SH-SY5Y (cell line): ENCODE results near the gene VAV2.

ENCODE experiments used
- GATA2 ChIP-seq: IDR thresholded peaks from 2 replicates; pipeline ENCODE4 v1.6.1; 2011; ENCODE audit warnings: mild to moderate bottlenecking, low read depth, low read length
- GATA3 ChIP-seq: IDR thresholded peaks from 2 replicates; pipeline ENCODE4 v1.6.1; 2011; ENCODE audit warnings: low read depth, mild to moderate bottlenecking, low read length, moderate library complexity

VAV2 gene

GRCh38 chr9:133986774-133987445, 5.2 kb downstream of the VAV2 start:
- TF ChIP-seq GATA2 (no peak), GATA3 (no peak)

- no peak for TF ChIP-seq GATA3
- TF ChIP-seq GATA2, result no peak
Measured at GRCh38 chr9:133986061-133986460, 6.1 kb downstream of the VAV2 start.

- TF ChIP-seq GATA3 (no peak), GATA2 (no peak)
Measured at GRCh38 chr9:133982971-133983720, 9.0 kb downstream of the VAV2 start.

GRCh38 chr9:133981958-133982681, 10.0 kb downstream of the VAV2 start:
- TF ChIP-seq GATA3, result no peak
- TF ChIP-seq GATA2, result no peak

GRCh38 chr9:133981589-133981957, 10.6 kb downstream of the VAV2 start:
- TF ChIP-seq GATA3, result no peak
- TF ChIP-seq GATA2, result no peak

GRCh38 chr9:133980864-133981588, 11.1 kb downstream of the VAV2 start:
- TF ChIP-seq GATA3 (no peak), GATA2 (no peak)

- TF ChIP-seq GATA2, result no peak
- TF ChIP-seq GATA3, result no peak
Measured at GRCh38 chr9:133979921-133980863, 11.9 kb downstream of the VAV2 start.

- TF ChIP-seq GATA2 (no peak), GATA3 (no peak)
Measured at GRCh38 chr9:133979273-133979920, 12.7 kb downstream of the VAV2 start.

GRCh38 chr9:133978899-133979272, 13.2 kb downstream of the VAV2 start:
- TF ChIP-seq GATA3 (no peak), GATA2 (no peak)

GRCh38 chr9:133978226-133978898, 13.8 kb downstream of the VAV2 start:
- no peak for TF ChIP-seq GATA2
- no peak for TF ChIP-seq GATA3

- TF ChIP-seq GATA3, result no peak
- no peak for TF ChIP-seq GATA2
Measured at GRCh38 chr9:133977421-133978201, 14.5 kb downstream of the VAV2 start.
